Sigmoid colon (tissue), 4 donors: ENCODE results near the gene KRT79.

ENCODE experiments used
- EP300 ChIP-seq, 4 donors: sonication (generic); formaldehyde crosslinking; IDR thresholded peaks; one replicate each; pipeline ENCODE4 v1.6.1; 2017; ENCODE audit warnings: antibody characterized with exemption in 4 of 4
- POLR2A ChIP-seq, 2 donors: fragments of 450-650 bp; IDR thresholded peaks; one replicate each; pipeline ENCODE4 v1.6.1; 2016; ENCODE audit warnings: antibody characterized with exemption in 2 of 2, mild to moderate bottlenecking in 2 of 2, moderate library complexity in 2 of 2
- POLR2AphosphoS5 ChIP-seq, 4 donors: sonication (generic); formaldehyde crosslinking; IDR thresholded peaks; one replicate each; pipeline ENCODE4 v1.6.1; 2017; ENCODE audit warnings: antibody characterized with exemption in 4 of 4
- TF ChIP-seq, protein P1 (sequence below), 4 experiments: fragments of 450-650 bp in 3 of 4; fragments of 200-600 bp in 1 of 4; IDR thresholded peaks; one replicate each; pipeline ENCODE4 v1.5.1; 2016 to 2019; ENCODE audit warnings: antibody characterized with exemption in 4 of 4, mild to moderate bottlenecking in 3 of 4, moderate library complexity in 2 of 4

DNA sequence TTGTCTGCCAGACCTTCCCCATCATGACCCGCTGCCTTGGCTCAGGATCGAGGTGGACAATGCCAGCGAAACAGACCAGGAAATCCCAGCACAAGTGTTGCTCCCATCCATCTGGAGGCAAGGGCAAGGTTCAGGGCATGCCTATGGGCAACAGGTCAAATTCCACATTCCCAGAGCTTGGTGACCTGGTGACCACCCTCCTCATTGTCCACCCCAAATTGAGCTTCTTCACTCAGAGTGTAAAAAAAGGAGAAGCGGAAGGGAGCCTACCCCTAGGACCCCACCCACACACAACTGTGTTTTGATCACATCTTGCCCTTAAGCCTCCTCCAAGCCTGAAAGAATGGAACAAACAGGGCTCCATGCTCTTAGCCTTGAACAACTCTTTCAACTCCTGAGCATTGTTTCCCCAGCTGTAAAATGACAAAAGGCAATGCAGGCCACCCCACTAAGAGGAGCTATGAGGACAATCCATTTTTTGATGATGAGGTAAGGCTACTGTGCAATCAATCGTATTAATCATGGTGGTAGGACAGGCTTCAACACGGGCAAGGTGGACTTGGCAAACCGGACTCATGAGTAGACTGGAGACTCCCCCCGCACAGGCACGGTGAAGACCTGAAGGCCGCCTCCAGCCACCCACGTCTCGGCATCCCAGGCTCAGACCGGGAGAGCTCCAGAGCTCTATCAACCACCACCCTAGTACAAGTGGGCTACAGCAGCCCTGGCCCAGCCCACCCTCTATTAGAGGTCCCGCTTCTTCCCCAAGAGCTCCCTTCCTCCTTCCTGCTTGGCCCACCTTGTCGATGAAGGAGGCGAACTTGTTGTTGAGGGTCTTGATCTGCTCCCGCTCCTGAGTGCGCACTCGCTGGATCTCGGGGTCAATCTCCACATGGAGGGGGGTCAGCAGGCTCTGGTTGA, 866 bp downstream of the KRT79 start:
- TF ChIP-seq, protein P1, sequence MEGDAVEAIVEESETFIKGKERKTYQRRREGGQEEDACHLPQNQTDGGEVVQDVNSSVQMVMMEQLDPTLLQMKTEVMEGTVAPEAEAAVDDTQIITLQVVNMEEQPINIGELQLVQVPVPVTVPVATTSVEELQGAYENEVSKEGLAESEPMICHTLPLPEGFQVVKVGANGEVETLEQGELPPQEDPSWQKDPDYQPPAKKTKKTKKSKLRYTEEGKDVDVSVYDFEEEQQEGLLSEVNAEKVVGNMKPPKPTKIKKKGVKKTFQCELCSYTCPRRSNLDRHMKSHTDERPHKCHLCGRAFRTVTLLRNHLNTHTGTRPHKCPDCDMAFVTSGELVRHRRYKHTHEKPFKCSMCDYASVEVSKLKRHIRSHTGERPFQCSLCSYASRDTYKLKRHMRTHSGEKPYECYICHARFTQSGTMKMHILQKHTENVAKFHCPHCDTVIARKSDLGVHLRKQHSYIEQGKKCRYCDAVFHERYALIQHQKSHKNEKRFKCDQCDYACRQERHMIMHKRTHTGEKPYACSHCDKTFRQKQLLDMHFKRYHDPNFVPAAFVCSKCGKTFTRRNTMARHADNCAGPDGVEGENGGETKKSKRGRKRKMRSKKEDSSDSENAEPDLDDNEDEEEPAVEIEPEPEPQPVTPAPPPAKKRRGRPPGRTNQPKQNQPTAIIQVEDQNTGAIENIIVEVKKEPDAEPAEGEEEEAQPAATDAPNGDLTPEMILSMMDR (IDR thresholded peaks at IDR 0.05): no peak
- no peak for TF ChIP-seq POLR2A (IDR thresholded peaks at IDR 0.05)
- no peak for TF ChIP-seq POLR2AphosphoS5 (IDR thresholded peaks at IDR 0.05)
- TF ChIP-seq EP300 (IDR thresholded peaks at IDR 0.05): no peak
